ENCODE measurements around the gene CDH4.

GRCh38 chr20:61953037-61954021 lies 701.3 kb downstream of the CDH4 start:
- TF ChIP-seq POLR2A (IDR thresholded peaks at IDR 0.05; ENCODE audit: low read length) (no peak), GATA1 (IDR thresholded peaks at IDR 0.05; ENCODE audit: low read depth, low read length) (no peak)
